Measurements from ENCODE around the gene GBGT1.

The GBGT1 gene

GRCh38 chr9:133115604-133116345 lies 47.9 kb downstream of the GBGT1 start:
- Mint-ChIP-seq H3K9me3 (no peaks in the 10 kb centered on the region), H3K27ac (peak overlapping the region; percentile 84), H3K4me1 (ENCODE audit: low read depth) (peaks cover 47% of the 10 kb centered on the region), H3K4me3 (peak overlapping the region; percentile 37), H3K36me3 (ENCODE audit: low read depth) (peaks cover 6% of the 10 kb centered on the region), H3K27me3 (ENCODE audit: low read depth) (no peaks in the 10 kb centered on the region)

GRCh38 chr9:133114886-133115603 lies 48.7 kb downstream of the GBGT1 start:
- Mint-ChIP-seq H3K9me3 (no peaks in the 10 kb centered on the region), H3K4me1 (ENCODE audit: low read depth) (peaks cover 45% of the 10 kb centered on the region), H3K4me3 (peak overlapping the region; percentile 37), H3K27me3 (ENCODE audit: low read depth) (no peaks in the 10 kb centered on the region), H3K27ac (peak overlapping the region; percentile 84), H3K36me3 (ENCODE audit: low read depth) (peaks cover 9% of the 10 kb centered on the region)

DNA sequence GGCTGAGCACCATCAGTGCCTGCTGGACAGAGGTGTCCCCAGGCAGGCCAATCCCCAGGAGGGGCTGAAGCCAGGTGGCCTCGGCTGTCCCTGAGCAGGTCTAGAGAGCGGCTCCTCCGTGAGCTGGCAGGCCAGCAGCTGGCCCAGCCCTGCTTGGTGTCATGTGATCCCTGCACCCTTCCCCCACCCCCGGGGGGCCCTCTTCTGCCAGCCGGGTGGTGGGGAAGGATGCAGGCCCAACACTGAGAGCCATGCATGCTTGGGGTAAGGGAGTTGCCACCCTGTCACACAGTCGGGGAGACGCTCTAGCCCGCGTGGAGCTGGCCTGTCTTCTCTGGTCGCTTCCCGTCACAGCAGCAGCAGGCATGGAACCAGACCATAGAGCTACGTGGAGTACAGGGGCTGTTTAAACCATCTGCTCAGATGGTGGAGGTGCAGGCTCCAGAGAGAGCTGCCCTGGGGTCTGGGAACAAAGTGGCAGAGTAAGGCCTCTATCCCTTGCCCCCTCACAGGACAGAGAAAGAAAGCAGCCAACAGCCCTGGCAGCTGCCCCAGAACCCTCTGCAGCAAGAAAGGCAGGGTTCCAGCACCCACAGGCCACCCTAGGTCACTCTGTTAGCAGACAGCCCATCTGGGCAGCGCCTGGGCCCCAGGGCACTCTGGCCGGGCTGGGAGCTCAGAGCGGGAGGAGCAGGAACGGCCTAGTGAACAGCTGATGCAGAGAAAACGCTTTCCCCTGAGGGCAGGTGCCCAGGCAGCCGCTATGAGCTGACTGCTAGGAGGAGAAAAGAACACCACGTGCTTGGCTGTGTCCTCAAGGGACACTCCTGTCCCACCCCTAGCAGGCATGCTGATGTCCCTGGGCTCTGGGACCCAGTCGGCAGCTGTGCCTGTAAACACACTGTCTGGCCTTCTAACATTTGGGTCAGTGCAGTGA lies 49.5 kb downstream of the GBGT1 start:
- peak overlapping the region; percentile 34 for H3K4me3 Mint-ChIP-seq
- H3K27me3 Mint-ChIP-seq (ENCODE audit: low read depth), result no peaks in the 10 kb centered on the region
- H3K36me3 Mint-ChIP-seq (ENCODE audit: low read depth), result peaks cover 17% of the 10 kb centered on the region
- H3K9me3 Mint-ChIP-seq, result no peaks in the 10 kb centered on the region
- H3K4me1 Mint-ChIP-seq (ENCODE audit: low read depth), result peaks cover 44% of the 10 kb centered on the region
- peak overlapping the region; percentile 87 for H3K27ac Mint-ChIP-seq

DNA sequence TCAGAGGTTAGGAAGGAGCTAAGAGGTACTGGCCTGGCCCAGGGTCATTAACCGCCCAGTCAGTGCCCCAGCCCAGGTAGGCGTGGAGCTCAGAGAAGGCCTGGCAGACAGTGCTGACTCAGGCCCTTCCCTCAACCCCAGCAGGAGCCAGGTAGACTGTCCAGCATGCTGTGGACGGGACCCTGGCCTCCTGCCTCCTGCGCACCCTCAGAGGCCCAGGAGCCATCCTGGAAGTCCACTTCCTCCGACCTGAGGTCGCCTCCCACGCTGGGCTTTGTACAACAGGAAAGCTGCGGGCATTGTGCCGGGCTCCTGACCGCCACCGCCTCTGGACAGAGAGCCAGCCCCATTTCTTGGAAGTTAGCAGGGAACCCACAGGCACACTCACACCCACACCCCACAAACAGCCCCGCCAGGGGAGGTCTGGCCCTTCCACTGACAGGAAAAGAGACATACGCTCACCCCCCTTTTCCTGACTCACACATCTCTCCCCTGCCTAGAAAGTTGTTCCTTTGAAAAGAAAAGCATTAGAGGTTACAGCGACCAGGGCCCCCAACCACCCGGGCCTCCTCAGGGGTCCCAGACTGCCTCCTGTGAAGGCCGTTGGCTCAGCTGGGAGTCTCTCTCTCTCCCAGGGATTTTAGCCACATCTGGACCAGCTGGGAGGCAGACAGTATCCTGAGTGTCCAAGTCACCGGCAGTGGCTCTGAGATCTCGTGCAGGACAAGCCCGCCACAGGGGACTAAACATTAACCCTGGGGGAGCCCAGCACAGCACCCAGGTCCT lies 50.4 kb downstream of the GBGT1 start:
- H3K4me1 Mint-ChIP-seq (ENCODE audit: low read depth), result peaks cover 38% of the 10 kb centered on the region

DNA sequence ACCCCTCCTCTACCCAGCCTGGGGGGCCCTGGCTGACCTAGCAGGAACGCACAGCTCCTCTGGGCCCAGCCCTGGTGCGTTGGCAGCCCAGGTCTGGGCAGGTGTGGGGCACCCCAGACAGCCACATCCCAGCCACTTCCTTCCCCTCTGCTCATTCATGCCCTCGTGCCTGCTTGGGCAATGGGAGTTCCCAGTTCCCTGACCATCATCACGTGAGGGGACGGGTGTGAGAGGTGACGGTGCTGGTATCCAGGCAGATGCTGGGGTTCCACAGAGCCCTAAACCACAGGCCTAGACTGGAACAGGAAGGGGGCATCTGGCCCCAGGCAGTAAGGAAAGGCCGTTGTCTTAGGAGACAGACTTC lies 51.1 kb downstream of the GBGT1 start:
- no peak overlapping the region for H3K4me3 Mint-ChIP-seq
- H3K36me3 Mint-ChIP-seq (ENCODE audit: low read depth), result peaks cover 14% of the 10 kb centered on the region
- no peaks in the 10 kb centered on the region for H3K27me3 Mint-ChIP-seq (ENCODE audit: low read depth)
- peak overlapping the region; percentile 68 for H3K27ac Mint-ChIP-seq
- H3K4me1 Mint-ChIP-seq (ENCODE audit: low read depth), result peaks cover 32% of the 10 kb centered on the region
- H3K9me3 Mint-ChIP-seq, result no peaks in the 10 kb centered on the region

More for the DNA sequence above, 50.4 kb downstream of the GBGT1 start:
- H3K4me3 Mint-ChIP-seq, result peak overlapping the region; percentile 34
- peak overlapping the region; percentile 87 for H3K27ac Mint-ChIP-seq
- H3K36me3 Mint-ChIP-seq (ENCODE audit: low read depth), result peaks cover 14% of the 10 kb centered on the region
- no peaks in the 10 kb centered on the region for H3K9me3 Mint-ChIP-seq
- no peaks in the 10 kb centered on the region for H3K27me3 Mint-ChIP-seq (ENCODE audit: low read depth)

DNA sequence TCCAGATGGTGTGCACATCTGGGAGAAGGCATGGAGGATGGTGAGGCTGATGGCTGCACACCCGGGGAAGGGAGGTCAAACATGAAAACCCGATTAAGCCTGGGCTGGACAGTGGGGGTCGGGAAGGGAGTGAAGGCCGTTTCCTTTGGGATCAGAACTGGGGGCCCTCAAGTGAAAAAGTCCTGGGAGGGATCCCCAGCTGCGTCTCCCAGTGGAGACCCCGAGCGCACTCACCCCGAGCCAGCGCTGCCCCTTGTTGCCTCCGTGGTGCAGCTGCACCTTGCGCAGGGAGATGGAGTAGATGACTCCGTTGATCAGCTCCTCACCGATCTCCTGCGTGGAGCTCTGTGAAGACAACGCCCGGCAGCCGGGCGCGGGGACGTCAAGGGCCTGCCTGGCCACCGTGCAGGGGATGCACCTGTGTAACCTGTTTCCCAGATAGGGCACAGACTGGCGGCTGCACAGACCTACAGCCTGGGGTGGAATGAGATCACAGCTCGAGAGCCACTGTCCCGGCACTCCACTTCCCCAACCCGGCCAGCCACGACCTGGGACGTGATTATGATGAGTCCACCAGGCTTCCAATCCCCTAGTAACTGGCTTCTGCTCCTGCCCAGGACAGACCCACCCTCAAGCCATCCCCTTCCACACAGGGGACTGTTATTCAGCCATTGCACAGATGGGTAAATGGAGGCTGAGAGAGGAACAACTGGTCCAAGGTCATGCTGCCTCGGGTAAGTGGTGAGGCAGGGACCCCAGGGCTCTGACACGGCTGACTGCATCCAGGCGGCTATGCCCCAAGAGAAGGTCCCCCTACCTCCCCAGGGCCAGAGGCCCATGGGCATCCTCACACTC lies 51.7 kb downstream of the GBGT1 start:
- peak overlapping the region; percentile 68 for H3K27ac Mint-ChIP-seq
- H3K27me3 Mint-ChIP-seq (ENCODE audit: low read depth), result no peaks in the 10 kb centered on the region
- no peak overlapping the region for H3K4me3 Mint-ChIP-seq
- H3K9me3 Mint-ChIP-seq, result no peaks in the 10 kb centered on the region
- peaks cover 14% of the 10 kb centered on the region for H3K36me3 Mint-ChIP-seq (ENCODE audit: low read depth)
- peaks cover 30% of the 10 kb centered on the region for H3K4me1 Mint-ChIP-seq (ENCODE audit: low read depth)

GRCh38 chr9:133109931-133110650 lies 53.6 kb downstream of the GBGT1 start:
- Mint-ChIP-seq H3K4me3 (no peak overlapping the region), H3K36me3 (ENCODE audit: low read depth) (peaks cover 20% of the 10 kb centered on the region), H3K27ac (no peak overlapping the region), H3K4me1 (ENCODE audit: low read depth) (peaks cover 22% of the 10 kb centered on the region), H3K27me3 (ENCODE audit: low read depth) (no peaks in the 10 kb centered on the region), H3K9me3 (no peaks in the 10 kb centered on the region)

DNA sequence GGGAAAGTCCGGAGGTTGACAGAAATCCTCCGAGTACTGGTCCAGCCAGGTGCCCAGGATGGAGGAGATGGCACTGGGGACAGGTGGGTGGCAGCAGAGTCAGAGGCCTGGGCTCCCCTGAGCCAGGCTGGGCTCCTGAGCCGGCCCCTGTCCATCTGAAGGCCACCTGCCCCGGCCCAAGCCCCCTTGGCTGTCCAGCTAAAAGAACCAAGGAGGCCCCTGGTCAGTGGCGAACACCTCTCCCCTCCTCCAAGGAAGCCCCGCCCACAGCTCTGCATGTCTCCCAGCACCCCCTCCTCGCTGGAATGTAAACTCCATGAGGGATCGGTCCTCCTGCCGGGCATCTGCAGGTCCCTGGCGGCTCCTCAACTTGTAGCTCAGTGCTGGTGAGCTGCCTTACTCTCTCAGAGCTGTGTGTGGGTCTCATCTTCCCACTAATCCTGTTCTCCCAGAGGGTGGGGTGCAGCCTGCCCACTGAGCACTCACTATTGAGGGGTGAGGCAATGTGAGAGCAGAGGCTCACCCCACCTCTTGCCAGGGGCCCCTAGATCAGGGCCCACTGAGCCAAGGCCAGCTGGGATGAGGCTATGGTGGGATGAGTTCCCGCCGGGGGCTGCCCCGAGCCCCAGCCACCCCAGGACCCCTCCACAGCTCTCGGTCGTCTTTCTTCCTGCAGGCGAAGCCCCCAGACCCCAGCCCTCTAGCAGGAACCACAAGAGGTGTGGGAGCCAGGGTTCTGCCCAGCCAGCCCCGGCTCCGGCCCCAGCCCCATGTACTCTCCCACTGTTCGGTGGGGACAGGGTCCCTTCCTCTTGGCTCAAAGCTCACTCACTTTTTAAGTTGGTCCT lies 54.7 kb downstream of the GBGT1 start:
- Mint-ChIP-seq H3K4me1 (ENCODE audit: low read depth) (peaks cover 16% of the 10 kb centered on the region), H3K9me3 (no peaks in the 10 kb centered on the region), H3K36me3 (ENCODE audit: low read depth) (peaks cover 22% of the 10 kb centered on the region), H3K27ac (no peak overlapping the region), H3K27me3 (ENCODE audit: low read depth) (no peaks in the 10 kb centered on the region), H3K4me3 (no peak overlapping the region)

DNA sequence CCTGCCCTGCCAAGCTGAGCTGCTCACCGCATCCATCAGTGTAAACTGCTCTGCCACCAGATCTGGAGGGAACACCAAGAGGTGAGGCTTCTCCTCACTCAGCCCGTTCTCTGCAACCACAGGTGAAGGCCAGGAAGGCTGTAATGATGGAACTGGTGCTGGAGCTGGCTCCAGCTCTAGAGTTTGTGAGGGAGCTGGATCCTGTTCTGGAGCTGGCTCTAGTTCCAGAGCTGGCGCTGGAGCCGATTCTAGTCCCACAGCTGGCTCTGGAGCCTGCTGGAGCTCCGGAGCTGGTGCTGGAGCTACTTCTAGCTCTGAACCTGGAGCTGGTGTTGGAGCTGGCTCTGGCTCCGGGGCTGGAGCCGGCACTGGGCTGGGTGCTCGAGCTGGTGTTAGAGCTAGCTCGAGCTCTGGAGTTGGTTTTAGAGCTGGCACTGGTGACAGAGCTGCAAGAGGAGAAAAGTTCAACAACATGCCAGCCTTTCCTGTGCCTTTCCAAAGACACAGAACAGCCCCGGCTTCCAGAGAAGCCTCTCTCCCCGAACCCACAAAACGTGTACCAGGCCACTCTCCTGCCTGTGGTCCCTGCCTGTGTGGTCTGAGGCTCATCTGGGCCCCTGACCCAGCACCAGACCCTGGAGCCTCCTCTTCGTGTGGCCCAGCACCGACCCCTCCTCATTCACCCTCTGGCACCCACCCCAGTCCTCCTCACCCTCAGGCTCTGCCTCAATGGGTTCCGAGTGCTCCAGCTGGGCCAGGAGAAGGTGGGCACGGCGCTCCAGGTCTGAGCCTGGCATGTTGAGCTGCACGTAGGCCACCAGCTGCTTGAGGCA lies 55.5 kb downstream of the GBGT1 start:
- no peak overlapping the region for H3K27ac Mint-ChIP-seq
- H3K9me3 Mint-ChIP-seq, result no peaks in the 10 kb centered on the region
- peaks cover 22% of the 10 kb centered on the region for H3K36me3 Mint-ChIP-seq (ENCODE audit: low read depth)
- peaks cover 9% of the 10 kb centered on the region for H3K4me1 Mint-ChIP-seq (ENCODE audit: low read depth)
- no peak overlapping the region for H3K4me3 Mint-ChIP-seq
- no peaks in the 10 kb centered on the region for H3K27me3 Mint-ChIP-seq (ENCODE audit: low read depth)

GRCh38 chr9:133107245-133107722 lies 56.4 kb downstream of the GBGT1 start:
- Mint-ChIP-seq H3K9me3 (no peaks in the 10 kb centered on the region), H3K36me3 (ENCODE audit: low read depth) (peaks cover 26% of the 10 kb centered on the region), H3K4me1 (ENCODE audit: low read depth) (peaks cover 5% of the 10 kb centered on the region), H3K4me3 (no peak overlapping the region), H3K27me3 (ENCODE audit: low read depth) (no peaks in the 10 kb centered on the region), H3K27ac (no peak overlapping the region)

DNA sequence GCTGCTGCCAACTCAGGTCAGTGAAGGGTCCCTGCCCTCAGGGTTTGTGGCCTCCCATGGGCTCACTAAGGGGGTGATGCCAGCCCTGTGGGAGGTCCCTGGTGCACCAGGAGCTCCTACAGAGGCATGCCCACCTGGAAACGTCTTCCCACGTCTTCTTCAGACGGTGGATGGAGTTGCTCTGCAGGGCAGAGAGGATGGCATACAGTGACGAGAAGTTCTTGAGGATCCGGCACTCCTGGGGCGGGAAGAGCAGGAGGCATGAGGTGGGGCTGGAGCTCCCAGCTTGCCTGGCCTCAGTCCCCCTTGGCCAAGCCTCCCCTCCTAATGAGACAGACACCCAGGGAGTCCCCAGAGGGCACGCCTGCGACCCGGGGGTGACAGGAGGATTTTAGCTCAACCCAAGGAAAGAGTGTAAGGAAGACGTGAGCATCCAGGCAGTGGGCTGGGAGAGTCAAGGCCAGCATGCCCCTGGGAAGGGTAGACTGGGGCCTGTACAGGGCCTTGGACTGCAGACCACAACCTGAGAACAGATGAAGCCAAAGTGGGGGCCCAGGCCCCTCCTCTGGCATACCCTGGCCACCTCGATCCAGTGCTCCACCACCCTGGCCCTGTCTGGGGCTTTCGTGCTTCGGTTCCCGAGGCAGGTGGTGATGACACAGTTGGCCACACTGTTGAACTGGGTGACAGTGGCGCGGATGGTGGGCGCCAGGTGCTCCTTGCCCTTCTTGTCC lies 57.0 kb downstream of the GBGT1 start:
- peaks cover 28% of the 10 kb centered on the region for H3K36me3 Mint-ChIP-seq (ENCODE audit: low read depth)

More for the DNA sequence above, 57.0 kb downstream of the GBGT1 start:
- Mint-ChIP-seq H3K4me1 (ENCODE audit: low read depth) (peaks cover 2% of the 10 kb centered on the region), H3K4me3 (no peak overlapping the region), H3K9me3 (no peaks in the 10 kb centered on the region), H3K27ac (no peak overlapping the region), H3K27me3 (ENCODE audit: low read depth) (no peaks in the 10 kb centered on the region)

Data from T-helper 1 cell treated with Interleukin-12 subunit alpha and Interleukin-12 subunit beta and Interleukin-4 antibody, amounts not matched to agents 30 μg/mL and 1 μg/mL, for 36 hours (primary cell).